GM19238 (cell line): Measurements from ENCODE around the gene HOXD8.

Experiments
- DNase-seq: peaks from one replicate; pipeline ENCODE4 v3.0.0; 2011; ENCODE audit warnings: low spot score; ENCODE audit not compliant: insufficient read length

Gene HOXD8

DNA sequence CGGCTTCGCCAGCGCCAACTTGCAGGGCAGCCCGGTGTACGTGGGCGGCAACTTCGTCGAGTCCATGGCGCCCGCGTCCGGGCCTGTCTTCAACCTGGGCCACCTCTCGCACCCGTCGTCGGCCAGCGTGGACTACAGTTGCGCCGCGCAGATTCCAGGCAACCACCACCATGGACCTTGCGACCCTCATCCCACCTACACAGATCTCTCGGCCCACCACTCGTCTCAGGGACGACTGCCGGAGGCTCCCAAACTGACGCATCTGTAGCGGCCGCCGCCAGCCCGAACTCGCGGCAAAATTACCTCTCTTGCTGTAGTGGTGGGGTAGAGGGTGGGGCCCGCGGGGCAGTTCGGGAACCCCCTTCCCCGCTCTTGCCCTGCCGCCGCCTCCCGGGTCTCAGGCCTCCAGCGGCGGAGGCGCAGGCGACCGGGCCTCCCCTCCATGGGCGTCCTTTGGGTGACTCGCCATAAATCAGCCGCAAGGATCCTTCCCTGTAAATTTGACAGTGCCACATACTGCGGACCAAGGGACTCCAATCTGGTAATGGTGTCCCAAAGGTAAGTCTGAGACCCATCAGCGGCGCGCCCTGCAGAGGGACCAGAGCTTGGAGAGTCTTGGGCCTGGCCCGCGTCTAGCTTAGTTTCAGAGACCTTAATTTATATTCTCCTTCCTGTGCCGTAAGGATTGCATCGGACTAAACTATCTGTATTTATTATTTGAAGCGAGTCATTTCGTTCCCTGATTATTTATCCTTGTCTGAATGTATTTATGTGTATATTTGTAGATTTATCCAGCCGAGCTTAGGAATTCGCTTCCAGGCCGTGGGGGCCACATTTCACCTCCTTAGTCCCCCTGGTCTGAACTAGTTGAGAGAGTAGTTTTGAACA, 42.7 kb downstream of the HOXD8 start:
- no peak for DNase-seq

DNA sequence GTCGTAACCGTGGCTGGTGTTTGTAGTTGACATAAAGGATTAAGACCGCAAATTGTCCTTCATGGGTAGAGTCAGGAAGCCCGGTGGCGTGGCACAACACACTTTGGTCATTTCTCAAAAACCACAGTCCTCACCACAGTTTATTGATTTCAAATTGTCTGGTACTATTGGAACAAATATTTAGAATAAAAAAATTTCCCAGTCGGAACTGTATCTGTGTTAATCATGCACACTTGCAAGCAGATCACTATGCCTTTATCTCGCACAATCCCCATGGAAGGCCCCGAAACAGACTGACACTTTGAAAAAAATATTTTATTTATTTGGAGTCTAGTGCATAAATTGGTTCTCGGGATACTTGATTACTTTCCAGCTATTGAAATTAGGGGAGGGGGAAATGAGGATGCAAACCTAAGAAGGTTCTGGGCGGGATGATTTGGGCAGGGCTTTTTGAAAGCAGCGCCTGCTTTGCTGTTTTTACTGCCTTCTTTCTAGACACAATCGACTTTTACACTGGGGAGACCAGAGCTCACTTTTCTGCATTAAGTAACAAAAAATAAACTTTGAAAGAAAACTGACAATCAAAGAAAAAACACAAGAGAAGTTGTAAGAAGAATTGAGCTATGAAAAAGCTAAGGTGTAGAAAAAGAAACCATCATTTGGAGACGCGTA, 43.5 kb downstream of the HOXD8 start:
- DNase-seq = no peak

DNA sequence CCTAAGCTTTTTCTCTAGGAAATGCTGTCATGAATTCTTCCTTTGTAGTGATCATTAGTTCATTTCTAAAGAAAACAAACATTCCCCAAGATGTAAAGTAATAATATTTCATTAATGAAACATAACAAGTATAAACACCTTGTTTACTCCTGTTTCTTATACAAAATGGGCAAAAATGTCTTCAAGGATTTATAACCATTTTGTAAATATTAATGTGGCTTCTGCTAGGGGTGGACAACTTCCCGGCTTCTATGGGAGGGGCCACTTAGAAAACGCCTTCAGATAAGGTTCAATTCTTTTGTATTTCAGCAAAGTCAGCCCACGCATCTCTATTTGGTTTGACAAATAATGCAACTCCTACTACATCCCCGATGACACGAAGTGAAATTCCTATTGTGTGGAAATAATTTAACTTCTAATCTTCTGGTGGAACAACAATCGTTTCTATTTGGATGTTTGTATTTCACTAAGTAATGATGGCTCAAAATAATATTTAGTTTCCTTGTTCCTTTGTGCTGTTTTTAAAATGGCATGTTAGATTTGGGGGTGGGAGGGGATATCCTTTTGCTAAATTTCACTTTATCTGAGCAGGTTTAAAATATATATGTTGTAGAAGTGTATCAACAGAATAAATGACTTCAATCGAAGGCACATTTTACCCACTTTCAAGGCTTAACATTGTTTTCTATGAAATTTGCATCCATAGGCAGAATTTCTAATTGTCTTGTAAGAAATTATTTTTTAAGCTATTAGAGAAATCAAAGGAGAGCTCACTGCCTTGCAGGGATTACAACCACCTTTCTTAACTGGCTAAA, 44.3 kb downstream of the HOXD8 start:
- no peak for DNase-seq

DNA sequence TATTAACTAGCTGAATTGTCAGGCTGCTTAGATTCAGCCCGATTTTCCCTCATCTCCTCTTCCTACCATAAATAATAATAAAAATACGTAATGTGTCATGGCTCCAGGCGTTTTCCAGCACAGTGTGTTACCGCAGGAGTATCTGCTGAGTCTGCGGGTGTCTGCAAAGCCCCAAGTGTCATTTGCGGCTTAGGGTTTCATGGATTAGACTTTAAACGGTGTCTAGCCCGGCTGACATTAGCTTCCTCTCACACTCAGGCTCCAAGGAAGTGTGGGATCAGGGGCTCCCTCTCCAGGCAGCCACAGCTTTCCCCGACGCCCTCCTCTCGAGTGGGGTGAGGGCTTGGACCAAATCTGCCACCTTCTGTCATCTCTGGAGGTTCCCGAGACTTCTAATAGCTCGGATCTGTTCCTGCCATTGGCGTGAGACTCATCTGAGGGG, 44.9 kb downstream of the HOXD8 start:
- DNase-seq = no peak

DNA sequence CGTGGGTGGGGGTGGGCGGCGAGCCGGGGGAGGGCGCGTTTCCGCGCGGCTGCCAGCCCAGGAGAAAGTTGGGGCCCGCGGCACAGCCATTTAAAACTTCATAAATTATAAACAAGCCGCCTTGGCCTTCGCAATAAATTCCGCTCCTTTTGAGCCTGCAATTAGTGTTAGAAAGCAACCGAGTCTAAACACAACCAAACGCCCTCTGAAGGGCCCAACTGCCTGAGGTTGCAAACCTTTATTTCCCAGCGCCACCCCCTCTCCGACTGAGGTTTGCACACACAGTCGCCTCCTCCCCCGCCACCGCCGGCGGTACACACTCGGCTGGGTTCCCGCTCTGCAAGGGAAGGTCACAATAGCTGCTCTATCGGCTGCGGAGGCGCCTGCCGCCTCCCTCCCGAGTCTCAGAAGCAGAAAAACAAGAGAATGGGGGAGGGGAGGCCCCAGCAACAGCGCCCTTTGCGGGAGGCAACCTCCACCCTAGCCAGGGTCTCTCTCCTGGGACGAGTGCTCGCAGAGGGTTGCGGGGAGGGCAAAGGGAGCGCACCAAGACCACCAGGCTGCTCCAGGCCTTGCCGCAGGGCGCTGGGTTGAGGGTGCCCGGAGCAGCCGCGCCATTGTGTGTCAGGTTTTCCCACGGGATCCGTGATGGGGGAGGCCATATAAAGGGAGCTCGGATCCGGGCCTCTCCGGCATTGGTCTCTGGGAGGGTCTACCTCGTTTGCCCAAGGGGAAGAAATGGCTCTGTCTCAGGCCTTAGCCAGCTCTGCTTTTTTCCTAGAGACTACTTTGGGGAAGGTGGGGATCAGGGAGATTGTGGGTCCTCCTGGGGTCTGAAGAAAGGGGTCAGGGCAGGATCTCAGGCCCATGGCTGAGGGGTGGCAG, 45.6 kb downstream of the HOXD8 start:
- DNase-seq = no peak

DNA sequence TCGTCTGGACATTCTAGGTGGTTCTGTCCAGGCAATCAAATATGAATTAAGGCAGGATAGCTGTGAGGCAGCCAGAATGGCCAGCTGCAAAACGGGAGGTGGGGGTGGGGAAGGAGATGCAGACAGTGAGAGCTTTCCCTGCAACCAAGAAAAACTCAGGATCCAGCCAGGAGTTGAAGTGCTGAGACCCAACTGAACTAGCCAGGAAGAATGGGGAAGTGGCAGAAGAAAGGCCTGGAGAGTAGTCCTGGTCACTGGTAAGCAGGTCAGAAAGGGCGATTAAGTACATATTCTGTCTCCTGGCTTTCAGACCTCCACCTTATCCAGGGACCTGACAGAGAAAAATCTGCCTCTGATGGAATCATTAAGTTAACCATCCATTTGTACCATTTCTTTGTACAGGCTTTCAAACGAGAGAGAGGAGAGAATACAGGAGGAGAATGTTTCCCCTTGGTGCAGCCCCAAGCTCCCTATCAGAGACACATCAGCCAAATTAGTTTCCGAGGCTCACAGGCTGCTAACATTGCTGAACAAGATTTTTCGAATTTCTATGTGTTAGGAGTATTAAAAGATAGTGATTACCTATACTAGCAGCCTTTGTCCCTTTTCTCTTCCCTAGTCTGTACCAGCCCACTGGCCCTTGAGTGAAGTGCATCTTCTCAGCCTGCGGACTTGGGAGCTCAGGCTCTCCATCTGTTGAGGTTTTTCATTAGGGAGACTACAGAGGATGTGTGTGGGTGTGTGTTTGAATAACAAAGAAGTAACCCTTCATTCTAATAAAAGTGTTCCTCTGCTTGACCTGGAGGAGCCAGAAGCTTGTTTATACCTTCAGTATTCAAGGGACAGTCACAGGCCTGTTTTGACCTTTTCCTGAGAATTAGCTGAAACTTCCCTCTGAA, 46.5 kb downstream of the HOXD8 start:
- DNase-seq = no peak

DNA sequence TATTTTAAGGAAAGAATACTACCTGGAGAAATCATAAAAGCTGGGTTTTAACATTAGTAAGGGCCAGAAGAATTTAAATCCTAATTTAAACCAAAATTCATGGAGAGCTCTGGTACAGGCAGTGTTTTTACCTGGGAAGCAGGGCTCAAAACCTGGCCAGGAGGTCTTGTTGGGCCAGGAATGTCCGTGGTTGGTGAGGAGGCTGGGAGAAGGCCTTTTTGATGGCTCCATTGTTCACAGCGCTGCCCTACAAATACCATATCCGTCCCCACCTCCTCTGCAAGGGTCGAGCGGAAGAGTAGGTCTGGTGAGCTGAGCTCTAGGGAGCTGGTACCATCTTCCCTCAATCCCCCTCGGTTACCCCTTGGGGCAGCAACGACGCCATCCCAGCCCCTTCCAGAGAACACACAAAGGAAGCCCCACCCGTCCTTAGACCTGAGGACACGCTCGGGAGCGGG, 48.1 kb downstream of the HOXD8 start:
- no peak for DNase-seq

DNA sequence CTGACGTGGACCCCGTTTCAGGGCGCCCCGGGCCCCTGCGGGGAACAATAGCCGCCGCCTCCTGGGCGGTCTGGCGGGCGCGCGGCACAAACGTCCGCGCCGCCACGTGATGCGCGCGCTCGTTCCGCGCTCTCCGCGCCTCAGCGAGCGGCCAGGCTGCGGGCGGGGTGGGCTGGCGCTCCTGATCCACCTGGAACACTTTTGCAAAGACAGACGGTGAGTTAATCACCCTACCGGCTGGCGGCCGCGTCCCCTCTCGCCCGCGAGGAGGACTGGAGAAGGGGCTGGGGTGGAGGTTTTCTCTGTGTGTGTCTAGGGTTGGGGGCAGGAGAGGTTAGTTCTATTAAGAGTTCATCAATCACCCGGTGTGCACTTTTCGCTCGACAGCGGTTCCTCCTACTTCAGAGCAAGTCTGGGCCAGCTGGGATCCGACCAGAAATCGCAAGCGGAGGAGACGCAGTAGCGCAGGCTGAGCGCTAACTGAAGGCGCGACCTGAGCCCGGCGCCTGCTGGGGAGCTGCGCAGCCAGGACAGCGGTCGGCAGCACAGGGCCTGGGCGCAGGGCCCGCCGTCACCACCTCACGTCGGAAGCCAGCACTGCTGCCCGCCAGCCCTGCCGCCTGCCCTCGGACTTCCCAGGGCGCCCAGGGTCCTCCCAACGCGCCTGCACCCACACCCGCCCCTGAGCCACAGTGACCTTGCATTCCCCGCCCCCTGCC, 48.7 kb downstream of the HOXD8 start:
- no peak for DNase-seq

DNA sequence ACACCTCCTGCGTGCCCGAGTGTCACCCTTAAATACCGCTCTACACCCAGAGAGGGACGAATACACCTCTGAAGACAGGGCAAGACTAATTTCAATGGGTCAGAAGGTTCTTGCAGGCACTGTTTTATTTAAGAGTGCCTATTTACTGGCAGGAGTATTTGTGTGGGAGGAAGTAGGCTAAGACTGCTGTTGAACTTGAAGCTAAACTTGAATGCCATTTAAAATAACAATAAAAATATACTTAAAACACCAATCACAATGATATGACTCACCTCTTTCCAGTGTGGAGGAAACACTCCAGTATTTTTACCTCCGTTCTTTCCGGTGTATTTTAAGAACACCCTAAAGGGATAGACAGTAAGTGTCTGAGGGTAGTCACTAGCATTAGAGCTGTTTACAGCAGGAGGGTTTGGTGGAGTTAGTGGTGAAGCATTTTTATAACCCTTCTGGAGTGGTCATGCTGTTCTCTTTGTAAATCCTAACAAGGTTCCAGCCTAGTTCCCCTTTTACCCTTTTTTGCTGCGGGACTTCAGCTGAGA, 49.3 kb downstream of the HOXD8 start:
- no peak for DNase-seq

DNA sequence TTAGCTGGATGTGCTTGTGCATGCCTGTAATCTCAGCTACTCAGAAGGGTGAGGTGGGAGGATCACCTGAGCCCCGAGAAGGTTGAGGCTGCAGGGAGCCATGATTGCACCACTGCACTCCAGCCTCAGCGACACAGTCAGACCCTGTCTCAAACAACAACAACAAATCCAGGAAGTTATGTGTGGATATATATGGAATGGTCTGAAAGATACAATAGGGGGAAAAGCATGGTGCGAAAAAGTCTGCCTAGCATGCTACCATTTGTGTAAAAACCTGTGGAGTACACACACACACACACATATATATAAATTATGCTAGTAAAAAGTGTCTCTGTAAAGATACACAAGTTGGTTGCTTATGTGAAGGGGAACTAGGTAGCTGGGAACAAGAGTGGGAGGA, 52.0 kb downstream of the HOXD8 start:
- DNase-seq = no peak
